Mesenchymal stem cell (in vitro differentiated cells and primary cell): ENCODE data around the gene AADAT. TPM values are rescaled to one million over a fixed set of nuclear protein-coding genes. Genes with fewer than 3 reads are reported as not detected.

ENCODE experiments used
- DNase-seq: peaks from one replicate; pipeline ENCODE4 v3.0.0-alpha.2; 2013
- H2AFZ ChIP-seq: one replicate; pipeline ENCODE4 v1.6.1; 2013; ENCODE audit warnings: low read depth, mild to moderate bottlenecking, control low read depth, inconsistent platforms, low read length, moderate library complexity
- H2AK5ac ChIP-seq: 2 replicates; pipeline ENCODE4 v1.6.1; 2013; ENCODE audit warnings: low read length, moderate library complexity, mild to moderate bottlenecking, inconsistent platforms; ENCODE audit not compliant: severe bottlenecking
- H2BK120ac ChIP-seq: one replicate; pipeline ENCODE4 v1.6.1; 2013; ENCODE audit warnings: low read depth, mild to moderate bottlenecking, inconsistent platforms, low read length, moderate library complexity
- H2BK12ac ChIP-seq, 2 experiments: one replicate each; pipeline ENCODE4 v1.6.1; 2013; ENCODE audit warnings: inconsistent platforms in 2 of 2, low read length in 2 of 2, mild to moderate bottlenecking in 2 of 2, moderate library complexity in 2 of 2, control low read depth in 1 of 2
- H2BK15ac ChIP-seq: one replicate; pipeline ENCODE4 v1.6.1; 2013; ENCODE audit warnings: mild to moderate bottlenecking, low read depth, inconsistent platforms; ENCODE audit not compliant: poor library complexity, severe bottlenecking
- H2BK5ac ChIP-seq: 2 replicates; pipeline ENCODE4 v1.6.1; 2013; ENCODE audit warnings: low read depth, mild to moderate bottlenecking, low read length, control low read depth, inconsistent platforms; ENCODE audit not compliant: poor library complexity, severe bottlenecking
- H3K14ac ChIP-seq, 2 experiments: one replicate each; pipeline ENCODE4 v1.6.1; 2013; ENCODE audit warnings: inconsistent platforms in 2 of 2, low read length in 2 of 2, control low read depth in 1 of 2, mild to moderate bottlenecking in 1 of 2, moderate library complexity in 1 of 2
- H3K18ac ChIP-seq, 2 experiments: one replicate each; pipeline ENCODE4 v1.6.1; 2013; ENCODE audit warnings: inconsistent platforms in 2 of 2, low read length in 2 of 2, control low read depth in 1 of 2, low read depth in 1 of 2, mild to moderate bottlenecking in 1 of 2
- H3K23ac ChIP-seq, 2 experiments: one replicate each; pipeline ENCODE4 v1.6.1; 2013; ENCODE audit warnings: inconsistent platforms in 2 of 2, low read length in 2 of 2, mild to moderate bottlenecking in 2 of 2, moderate library complexity in 2 of 2, control low read depth in 1 of 2
- H3K27ac ChIP-seq: 2 replicates; pipeline ENCODE4 v1.5.1; 2013; ENCODE audit warnings: mild to moderate bottlenecking, moderate library complexity, low read length, control low read depth, inconsistent platforms; ENCODE audit not compliant: poor library complexity, severe bottlenecking
- H3K27me3 ChIP-seq, 2 experiments: 2 replicates each; pipeline versions ENCODE4 v1.6.1 to v1.7.0; 2013; ENCODE audit warnings: low read length in 2 of 2, mild to moderate bottlenecking in 2 of 2, moderate library complexity in 2 of 2, control low read depth in 1 of 2, inconsistent platforms in 1 of 2; ENCODE audit not compliant: control insufficient read depth in 1 of 2, insufficient read depth in 1 of 2
- H3K36me3 ChIP-seq, 2 experiments: 2 replicates each; pipeline versions ENCODE4 v1.6.1 to v1.7.0; 2013; ENCODE audit warnings: low read length in 2 of 2, control low read depth in 1 of 2, inconsistent platforms in 1 of 2, low read depth in 1 of 2, mild to moderate bottlenecking in 1 of 2; ENCODE audit not compliant: insufficient read depth in 2 of 2, control insufficient read depth in 1 of 2
- H3K4ac ChIP-seq, 2 experiments: one replicate each; pipeline ENCODE4 v1.6.1; 2013; ENCODE audit warnings: inconsistent platforms in 2 of 2, low read length in 2 of 2, mild to moderate bottlenecking in 2 of 2, moderate library complexity in 2 of 2, control low read depth in 1 of 2, low read depth in 1 of 2
- H3K4me1 ChIP-seq: 2 replicates; pipeline ENCODE4 v1.6.1; 2013; ENCODE audit warnings: low read depth, low read length, control low read depth; ENCODE audit not compliant: control insufficient read depth, insufficient read depth
- H3K4me2 ChIP-seq: 2 replicates; pipeline ENCODE4 v1.6.1; 2013; ENCODE audit warnings: low read length, mild to moderate bottlenecking, inconsistent platforms; ENCODE audit not compliant: poor library complexity, severe bottlenecking
- H3K4me3 ChIP-seq, 2 experiments: 2 replicates each; pipeline versions ENCODE4 v1.5.1 to v1.7.0; 2013; ENCODE audit warnings: low read length in 2 of 2, mild to moderate bottlenecking in 2 of 2, control low read depth in 1 of 2, low read depth in 1 of 2; ENCODE audit not compliant: insufficient read depth in 1 of 2
- H3K79me1 ChIP-seq: replicated peaks from 2 replicates; pipeline ENCODE4 v1.6.1; 2013; ENCODE audit warnings: mild to moderate bottlenecking, control low read depth, low read length, inconsistent platforms; ENCODE audit not compliant: poor library complexity, severe bottlenecking
- H3K9ac ChIP-seq: 2 replicates; pipeline ENCODE4 v1.7.0; 2013; ENCODE audit warnings: mild to moderate bottlenecking, low read length, moderate library complexity
- H3K9me3 ChIP-seq: 2 replicates; pipeline ENCODE4 v1.7.0; 2013; ENCODE audit warnings: mild to moderate bottlenecking, low read length; ENCODE audit not compliant: control insufficient read depth
- H4K8ac ChIP-seq: one replicate; pipeline ENCODE4 v1.6.1; 2013; ENCODE audit warnings: inconsistent platforms, mild to moderate bottlenecking, low read length, moderate library complexity
- H4K91ac ChIP-seq: one replicate; pipeline ENCODE4 v1.6.1; 2013; ENCODE audit warnings: mild to moderate bottlenecking, low read length, inconsistent platforms
- WGBS: methylation state at CpG from one replicate; pipeline ENCODE4 v1.1.7; 2013; ENCODE audit warnings: mixed read lengths; 5-methylcytosine and 5-hydroxymethylcytosine counted together
- small RNA-seq: library from polyadenylated mRNA; stranded (forward); fragments of <200 nt; extraction: miRNeasy Mini kit (QIAGEN cat#:217004); gene quantifications from one replicate; pipeline ENCODE3, GENCODE V24; 2013; ENCODE audit warnings: low read depth

The AADAT gene

DNA sequence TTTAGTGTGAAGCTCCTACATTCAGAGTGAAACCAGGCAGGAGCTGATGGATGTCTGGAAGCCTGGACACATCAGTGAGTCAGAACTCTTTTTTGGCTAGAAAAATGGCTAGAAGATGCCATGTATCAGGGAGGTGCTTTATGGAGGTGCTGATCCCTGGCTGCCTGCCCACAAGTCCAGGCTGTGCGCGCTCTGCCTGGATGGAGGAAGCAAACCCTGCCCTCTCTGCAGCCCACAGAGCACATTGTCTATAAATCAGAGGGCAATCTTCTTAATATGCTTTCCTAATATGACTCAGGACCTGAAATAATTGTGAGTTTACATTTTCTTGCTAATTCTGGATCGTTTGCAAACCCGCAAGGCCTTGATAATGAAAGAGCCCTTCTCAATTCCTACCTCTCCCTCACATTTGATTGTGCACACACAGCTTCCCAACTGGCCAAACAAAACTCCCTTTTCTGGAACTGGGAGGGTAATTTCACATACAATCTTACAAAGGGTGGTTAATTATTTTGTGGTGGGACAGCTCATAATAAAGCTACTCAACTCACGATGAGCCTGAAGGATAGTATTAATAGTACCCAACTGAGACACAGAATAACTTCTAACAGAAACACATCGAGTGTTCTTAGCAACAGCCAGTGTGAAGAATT is 75.3 kb downstream of the AADAT start:
- no peaks in the 10 kb centered on the region for H3K9me3 ChIP-seq
- H2BK5ac ChIP-seq, result no peak overlapping the region
- no peak overlapping the region for H2BK120ac ChIP-seq

DNA sequence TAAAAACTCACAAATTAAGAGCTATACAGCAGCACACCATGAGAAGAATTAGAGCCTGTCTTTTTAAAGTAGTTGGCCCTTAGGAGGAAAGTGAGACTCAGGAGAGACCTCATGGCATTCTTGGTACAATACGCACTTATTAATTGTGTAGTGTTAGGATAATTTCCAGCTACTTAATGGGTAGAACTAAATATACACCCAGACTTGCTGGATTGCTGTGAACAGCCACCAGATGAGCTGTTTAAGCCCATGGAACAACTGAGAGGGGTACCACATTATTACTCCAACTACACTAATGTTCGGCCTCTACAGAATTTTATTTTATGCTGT is 77.2 kb downstream of the AADAT start:
- no peak overlapping the region for H3K4me2 ChIP-seq
- H3K4me1 ChIP-seq, result peaks cover 3% of the 10 kb centered on the region
- no peak overlapping the region for H3K14ac ChIP-seq
- no peak overlapping the region for H3K4ac ChIP-seq
- no peak overlapping the region for H3K23ac ChIP-seq
- no peak for DNase-seq
- 91% methylated on average over 1 of the region's 2 CpGs for WGBS
- peaks cover 9% of the 10 kb centered on the region for H3K79me1 ChIP-seq
- no peak overlapping the region for H2AK5ac ChIP-seq
- no peak overlapping the region for H2BK15ac ChIP-seq
- H4K8ac ChIP-seq, result no peak overlapping the region
- no peak overlapping the region for H3K18ac ChIP-seq
- no peak overlapping the region for H2BK12ac ChIP-seq
- H3K36me3 ChIP-seq, result no peaks in the 10 kb centered on the region
- no peak overlapping the region for H4K91ac ChIP-seq
- no peaks in the 10 kb centered on the region for H3K9me3 ChIP-seq
- no peak overlapping the region for H2BK120ac ChIP-seq
- H3K27me3 ChIP-seq, result no peaks in the 10 kb centered on the region
- no peak overlapping the region for H2AFZ ChIP-seq
- no peak overlapping the region for H3K27ac ChIP-seq
- H2BK5ac ChIP-seq, result no peak overlapping the region
- H3K9ac ChIP-seq, result no peak overlapping the region
- no peak overlapping the region for H3K4me3 ChIP-seq

More for the DNA sequence above, 75.3 kb downstream of the AADAT start:
- Histone ChIP-seq H3K23ac (no peak overlapping the region), H4K8ac (no peak overlapping the region), H3K9ac (no peak overlapping the region), H3K4me1 (no peaks in the 10 kb centered on the region), H4K91ac (no peak overlapping the region), H3K18ac (no peak overlapping the region), H2AK5ac (no peak overlapping the region), H2BK15ac (no peak overlapping the region), H3K4me3 (no peak overlapping the region), H3K36me3 (no peaks in the 10 kb centered on the region), H3K4me2 (no peak overlapping the region), H2BK12ac (no peak overlapping the region), H3K27ac (no peak overlapping the region), H2AFZ (no peak overlapping the region), H3K79me1 (peaks cover 9% of the 10 kb centered on the region), H3K27me3 (no peaks in the 10 kb centered on the region), H3K14ac (no peak overlapping the region), H3K4ac (no peak overlapping the region)
- WGBS, result 85% methylated on average over 3 of the region's 6 CpGs
- DNase-seq, result no peak

DNA sequence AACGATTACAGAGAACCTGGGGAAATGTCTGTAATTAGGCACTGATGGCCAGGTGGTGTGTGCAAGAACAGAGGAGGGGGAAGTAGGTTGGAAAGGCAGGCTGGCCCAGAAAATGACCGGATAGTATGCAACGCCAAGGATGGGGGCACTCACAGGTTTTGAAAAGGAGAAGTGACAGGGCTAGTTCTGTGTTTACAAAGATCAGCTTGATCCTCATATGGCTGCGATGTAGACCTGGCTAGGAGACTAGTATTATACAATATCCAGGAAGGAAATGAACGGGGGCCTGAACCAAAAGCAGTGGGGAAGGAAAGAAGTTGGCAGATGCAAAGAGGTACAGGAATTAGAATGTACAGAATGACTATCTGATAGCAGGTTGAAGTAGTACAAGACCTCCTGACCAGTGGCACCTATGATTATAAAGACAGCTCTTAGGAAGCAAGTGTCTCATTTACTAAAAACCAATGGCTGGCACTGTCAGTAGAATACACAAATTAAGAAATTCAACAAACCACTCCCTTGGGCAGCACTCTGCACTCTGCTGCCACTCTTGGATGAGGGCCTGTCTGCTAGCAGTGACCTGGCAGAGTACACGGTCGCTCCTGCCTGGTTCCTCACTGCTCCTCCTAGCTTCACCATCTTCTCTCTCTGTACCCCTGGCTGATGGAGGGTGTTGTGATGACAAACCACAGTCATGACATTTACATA is 77.7 kb downstream of the AADAT start:
- Histone ChIP-seq H3K18ac (no peak overlapping the region), H4K91ac (no peak overlapping the region)
- WGBS, result 85% methylated on average over 5 of the region's 7 CpGs

More for the DNA sequence above, 77.7 kb downstream of the AADAT start:
- Histone ChIP-seq H3K4me1 (peaks cover 3% of the 10 kb centered on the region), H2BK12ac (no peak overlapping the region), H3K4ac (no peak overlapping the region), H3K9ac (no peak overlapping the region), H3K27me3 (no peaks in the 10 kb centered on the region), H2AFZ (no peak overlapping the region), H3K4me3 (no peak overlapping the region), H3K9me3 (no peaks in the 10 kb centered on the region), H4K8ac (no peak overlapping the region), H3K27ac (no peak overlapping the region), H2BK5ac (no peak overlapping the region), H3K36me3 (no peaks in the 10 kb centered on the region), H3K79me1 (peaks cover 6% of the 10 kb centered on the region), H3K23ac (no peak overlapping the region), H2AK5ac (no peak overlapping the region), H2BK15ac (no peak overlapping the region), H3K4me2 (no peak overlapping the region), H2BK120ac (no peak overlapping the region), H3K14ac (no peak overlapping the region)
- DNase-seq, result no peak

Small RNAs within 50 kb of the gene (small RNA-seq; reads per million reads assigned to genes)
- not detected for gene APOBEC3AP1
